Lower leg skin (tissue), 4 donors: ENCODE measurements around the gene BEAN1. TPM values are rescaled to one million over a fixed set of nuclear protein-coding genes. Genes with fewer than 3 reads are reported as not detected.

Experiments
- DNase-seq, 2 donors: peaks; one replicate each; pipeline ENCODE4 v3.0.0-alpha.2; 2019; ENCODE audit warnings: low spot score in 2 of 2
- H3K4me3 ChIP-seq: fragments of 200-600 bp; sonication (generic); 2 replicates; pipeline ENCODE4 v1.5.1; 2017; ENCODE audit warnings: mild to moderate bottlenecking, low read depth; ENCODE audit not compliant: poor library complexity, severe bottlenecking
- CTCF ChIP-seq, 3 donors: fragments of 450-650 bp; IDR thresholded peaks; one replicate each; pipeline ENCODE4 v1.5.1; 2016; ENCODE audit warnings: antibody characterized with exemption in 3 of 3, mild to moderate bottlenecking in 3 of 3, moderate library complexity in 2 of 3
- POLR2A ChIP-seq, 2 donors: fragments of 450-650 bp; IDR thresholded peaks; one replicate each; pipeline ENCODE4 v1.6.1; 2016 to 2017; ENCODE audit warnings: antibody characterized with exemption in 2 of 2, mild to moderate bottlenecking in 1 of 2, moderate library complexity in 1 of 2
- WGBS, 2 donors: methylation state at CpG; one replicate each; pipeline ENCODE4 v1.1.5; 2018; 5-methylcytosine and 5-hydroxymethylcytosine counted together
- intact Hi-C: fragments of 100-400 bp; cut with DNase I; formaldehyde crosslinking; loops from one replicate; pipeline ENCODE4 v1.15.0; 2023; ENCODE audit warnings: low total_unique reads
- total RNA-seq, 4 donors: library from RNA; depleted of rRNA; stranded (reverse); fragments of >200 nt; gene quantifications; one replicate each; pipeline ENCODE4 v1.1.0, GENCODE V29; 2016

Gene BEAN1
- total RNA-seq, 4 donors from 2014 or later: 0.72 to 3.9 (median 2.9) TPM; not detected in 1

- intact Hi-C loops: no loop called here
- TF ChIP-seq POLR2A (IDR thresholded peaks at IDR 0.05): no peak
- no peak for TF ChIP-seq CTCF (IDR thresholded peaks at IDR 0.05)
- no peak overlapping the region for H3K4me3 ChIP-seq
- WGBS, 2 donors: 19% methylated on average over 40 to 43 of the region's 56 CpGs
- peak in 1 of 2 donors; percentile 75 for DNase-seq
Observed at GRCh38 chr16:66426112-66427035, 721 bp upstream of the BEAN1 start.

- peak in 1 of 2 donors; percentile 80 for DNase-seq
- intact Hi-C loops: no loop called here
- 10 to 11% methylated on average over 33 to 37 of the region's 40 CpGs for WGBS, 2 donors
- peak overlapping the region; percentile 4 for H3K4me3 ChIP-seq
- TF ChIP-seq CTCF (IDR thresholded peaks at IDR 0.05) (no peak), POLR2A (IDR thresholded peaks at IDR 0.05) (no peak)
Observed at GRCh38 chr16:66427871-66428681, 981 bp downstream of the BEAN1 start.

- no peak overlapping the region for H3K4me3 ChIP-seq
- intact Hi-C loops: no loop called here
- TF ChIP-seq POLR2A (IDR thresholded peaks at IDR 0.05): no peak
- TF ChIP-seq CTCF (IDR thresholded peaks at IDR 0.05): no peak
- DNase-seq: peak in 1 of 2 donors; percentile 82
- 24 to 43% methylated on average over 11 of the region's 11 CpGs for WGBS, 2 donors
Observed at GRCh38 chr16:66428682-66429251, 1.7 kb downstream of the BEAN1 start.

DNA sequence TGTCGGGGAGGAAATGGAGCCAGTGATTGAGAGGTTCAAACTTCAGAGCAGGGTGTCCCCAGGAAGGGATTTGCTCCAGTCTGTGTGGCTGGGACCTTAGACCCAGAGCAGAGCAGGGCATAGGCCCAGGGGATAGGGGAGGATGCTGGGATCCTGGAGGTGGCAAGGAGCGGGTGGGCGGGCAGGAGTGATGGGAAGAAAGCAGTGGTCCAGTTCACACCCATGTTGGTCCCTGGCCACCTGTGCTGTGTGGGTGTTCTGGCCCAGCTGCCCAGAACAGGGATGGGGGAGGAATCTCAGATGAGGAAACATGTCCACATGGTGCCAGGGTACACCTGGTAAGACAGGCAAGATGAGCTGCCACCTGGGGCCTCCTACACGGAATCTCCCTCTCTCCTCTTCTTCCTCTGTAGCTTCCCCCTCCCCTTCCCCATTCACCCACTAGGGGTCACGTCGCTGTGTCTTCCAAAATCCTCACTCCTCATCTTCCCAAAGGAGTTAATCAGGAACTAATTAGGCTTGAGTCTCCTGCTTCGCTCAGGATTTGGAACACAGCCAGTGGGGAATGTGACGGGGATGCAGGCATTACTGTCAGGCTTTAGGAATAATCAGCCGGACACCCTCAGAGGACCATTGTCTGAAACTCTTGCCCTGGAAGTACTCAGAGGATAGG lies 2.3 kb downstream of the BEAN1 start:
- DNase-seq: peak in 1 of 2 donors; percentile 74
- TF ChIP-seq POLR2A (IDR thresholded peaks at IDR 0.05) (no peak), CTCF (IDR thresholded peaks at IDR 0.05) (no peak)
- intact Hi-C loops: no loop called here
- WGBS, 2 donors: 49 to 70% methylated on average over 9 of the region's 9 CpGs
- no peak overlapping the region for H3K4me3 ChIP-seq

DNA sequence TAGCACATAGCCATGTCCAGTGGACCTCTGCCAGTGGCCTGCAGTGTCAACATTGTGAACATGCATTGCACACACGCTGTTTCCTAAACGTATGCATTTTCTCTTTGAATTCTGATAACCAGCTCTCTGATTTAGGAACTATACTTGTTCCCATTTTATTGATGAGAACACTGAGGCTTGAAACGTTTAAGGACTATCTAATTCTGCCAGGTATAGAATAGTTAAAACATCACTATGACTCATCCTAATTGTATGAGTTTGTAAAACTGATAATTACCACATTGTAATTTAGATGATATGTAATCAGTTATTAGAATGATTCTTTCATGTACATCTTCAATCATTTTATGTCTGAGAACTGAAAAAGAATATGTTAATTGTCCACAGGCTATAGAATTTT lies 3.1 kb downstream of the BEAN1 start:
- TF ChIP-seq POLR2A (IDR thresholded peaks at IDR 0.05) (no peak), CTCF (IDR thresholded peaks at IDR 0.05) (no peak)
- H3K4me3 ChIP-seq: no peak overlapping the region
- intact Hi-C loops: no loop called here
- no peak for DNase-seq
- 69% methylated on average over 3 of the region's 3 CpGs for WGBS, 2 donors
